ENCODE measurements around the gene PCP2.

DNA sequence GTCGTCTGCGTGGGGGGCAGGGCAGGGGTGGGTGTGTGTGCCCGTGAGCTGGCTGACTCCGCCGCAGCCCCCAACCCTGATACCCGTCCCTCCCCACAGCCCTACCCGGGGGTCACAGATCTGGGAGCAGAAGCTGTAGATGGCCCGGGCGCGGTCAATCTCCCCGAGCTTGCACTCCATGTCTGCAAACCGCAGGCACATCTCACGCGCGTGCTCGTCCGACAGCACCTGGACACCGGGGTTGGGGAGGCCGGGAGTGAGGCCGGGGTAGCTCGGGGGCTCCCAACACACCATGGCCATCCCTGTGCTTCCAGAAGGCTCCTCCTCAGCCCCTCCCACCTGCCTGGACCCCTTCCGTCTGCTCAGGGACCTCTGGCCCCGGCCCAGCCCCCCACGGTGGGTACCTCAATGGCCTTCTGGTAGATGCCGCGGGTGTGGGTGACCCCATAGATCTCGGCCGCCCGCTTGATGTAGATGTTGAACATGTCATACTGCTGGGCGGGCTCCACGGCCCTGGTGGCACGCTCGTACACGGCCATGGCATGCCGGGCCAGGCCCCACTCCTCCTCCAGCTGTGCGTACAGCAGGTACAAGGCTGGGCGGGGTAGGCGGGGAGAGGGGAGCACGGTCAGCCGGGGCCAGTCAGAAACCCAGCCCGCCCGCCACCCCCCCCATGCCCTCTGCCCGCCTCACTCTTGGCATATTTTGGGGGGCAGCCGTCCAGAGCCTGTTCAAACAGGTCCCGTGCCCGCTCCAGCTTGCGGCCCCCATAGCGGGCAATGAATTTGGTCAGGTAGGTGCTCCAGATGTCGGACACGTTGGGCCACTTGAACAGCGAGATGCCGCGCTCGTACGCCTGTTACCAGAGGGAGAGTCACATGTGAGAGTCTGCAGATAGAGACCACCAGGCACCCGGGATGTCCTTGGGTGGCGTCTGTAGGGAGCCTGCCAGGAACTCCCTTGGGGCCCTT, 12.8 kb downstream of the PCP2 start:
- TF ChIP-seq, protein P1, sequence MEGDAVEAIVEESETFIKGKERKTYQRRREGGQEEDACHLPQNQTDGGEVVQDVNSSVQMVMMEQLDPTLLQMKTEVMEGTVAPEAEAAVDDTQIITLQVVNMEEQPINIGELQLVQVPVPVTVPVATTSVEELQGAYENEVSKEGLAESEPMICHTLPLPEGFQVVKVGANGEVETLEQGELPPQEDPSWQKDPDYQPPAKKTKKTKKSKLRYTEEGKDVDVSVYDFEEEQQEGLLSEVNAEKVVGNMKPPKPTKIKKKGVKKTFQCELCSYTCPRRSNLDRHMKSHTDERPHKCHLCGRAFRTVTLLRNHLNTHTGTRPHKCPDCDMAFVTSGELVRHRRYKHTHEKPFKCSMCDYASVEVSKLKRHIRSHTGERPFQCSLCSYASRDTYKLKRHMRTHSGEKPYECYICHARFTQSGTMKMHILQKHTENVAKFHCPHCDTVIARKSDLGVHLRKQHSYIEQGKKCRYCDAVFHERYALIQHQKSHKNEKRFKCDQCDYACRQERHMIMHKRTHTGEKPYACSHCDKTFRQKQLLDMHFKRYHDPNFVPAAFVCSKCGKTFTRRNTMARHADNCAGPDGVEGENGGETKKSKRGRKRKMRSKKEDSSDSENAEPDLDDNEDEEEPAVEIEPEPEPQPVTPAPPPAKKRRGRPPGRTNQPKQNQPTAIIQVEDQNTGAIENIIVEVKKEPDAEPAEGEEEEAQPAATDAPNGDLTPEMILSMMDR (IDR thresholded peaks at IDR 0.05; ENCODE audit: low read depth, low read length), result no peak
- TF ChIP-seq POLR2A (IDR thresholded peaks at IDR 0.05; ENCODE audit: extremely low read depth, insufficient read length), result no peak
- TF ChIP-seq, protein P2, sequence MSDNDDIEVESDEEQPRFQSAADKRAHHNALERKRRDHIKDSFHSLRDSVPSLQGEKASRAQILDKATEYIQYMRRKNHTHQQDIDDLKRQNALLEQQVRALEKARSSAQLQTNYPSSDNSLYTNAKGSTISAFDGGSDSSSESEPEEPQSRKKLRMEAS (IDR thresholded peaks at IDR 0.05; ENCODE audit: low read depth, low read length), result no peak
- no peak for TF ChIP-seq MYC (IDR thresholded peaks at IDR 0.05; ENCODE audit: low read depth, low read length)

Data from NB4 (cell line).